ENCODE results near the gene CNOT3.

GRCh38 chr19:54128441-54128725, 9.2 kb upstream of the CNOT3 start:
- no peak for TF ChIP-seq POLR2AphosphoS5 (IDR thresholded peaks at IDR 0.05; ENCODE audit: borderline replicate concordance, low read depth, low read length)
- TF ChIP-seq EZH2 (IDR thresholded peaks at IDR 0.05), result no peak

Data from SK-N-MC (cell line).